Stomach smooth muscle (tissue), 2 donors: Measurements from ENCODE around the gene STARD3.

Source experiments
- H3K27ac ChIP-seq: one replicate; pipeline ENCODE4 v1.7.0; 2013; ENCODE audit warnings: mild to moderate bottlenecking, low read length, inconsistent platforms
- H3K27me3 ChIP-seq, 2 donors: one replicate each; pipeline ENCODE4 v1.7.0; 2013; ENCODE audit warnings: low read length in 2 of 2; ENCODE audit not compliant: insufficient read depth in 2 of 2, control insufficient read depth in 1 of 2
- H3K36me3 ChIP-seq, 2 donors: one replicate each; pipeline ENCODE4 v1.7.0; 2013; ENCODE audit warnings: low read length in 2 of 2; ENCODE audit not compliant: control insufficient read depth in 2 of 2, insufficient read depth in 2 of 2
- H3K4me1 ChIP-seq: one replicate; pipeline ENCODE4 v1.7.0; 2013; ENCODE audit warnings: low read length; ENCODE audit not compliant: control insufficient read depth, insufficient read depth
- H3K4me3 ChIP-seq, 2 donors: one replicate each; pipeline ENCODE4 v1.7.0; 2013; ENCODE audit warnings: low read length in 2 of 2
- H3K9ac ChIP-seq, 2 donors: one replicate each; pipeline ENCODE4 v1.7.0; 2013; ENCODE audit warnings: low read length in 2 of 2, mild to moderate bottlenecking in 1 of 2
- H3K9me3 ChIP-seq, 2 donors: one replicate each; pipeline ENCODE4 v1.7.0; 2013; ENCODE audit warnings: low read length in 2 of 2; ENCODE audit not compliant: control insufficient read depth in 2 of 2
- donor health status: healthy.
- donor health status: Pancreatic carcinoma.

The STARD3 gene

DNA sequence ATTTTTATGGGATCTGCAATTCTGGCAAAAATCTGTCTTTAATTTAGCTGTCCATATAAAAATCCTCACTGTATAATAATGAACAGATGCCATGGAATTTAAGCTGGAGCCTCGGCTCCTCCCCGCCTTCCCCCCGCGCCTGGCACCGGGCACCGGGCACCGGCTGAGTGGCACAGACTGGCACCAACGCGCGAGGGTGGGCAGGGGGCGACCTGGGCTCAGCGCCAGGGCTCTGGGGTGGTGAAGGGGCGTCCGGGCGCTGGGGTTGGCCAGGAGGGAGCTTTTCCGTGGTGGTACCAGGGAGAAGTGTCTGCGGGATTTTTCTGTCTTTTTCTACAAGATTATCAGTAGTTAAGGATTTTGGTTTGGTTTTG, 38.3 kb upstream of the STARD3 start:
- Histone ChIP-seq H3K27ac (no peak overlapping the region), H3K27me3 (peaks cover 78 to 81% of the 10 kb centered on the region in 2 donors), H3K36me3 (no peaks in the 10 kb centered on the region), H3K9ac (no peak overlapping the region), H3K4me3 (no peak overlapping the region), H3K9me3 (peaks cover 0 to 4% of the 10 kb centered on the region in 2 donors), H3K4me1 (peaks cover 11% of the 10 kb centered on the region)

DNA sequence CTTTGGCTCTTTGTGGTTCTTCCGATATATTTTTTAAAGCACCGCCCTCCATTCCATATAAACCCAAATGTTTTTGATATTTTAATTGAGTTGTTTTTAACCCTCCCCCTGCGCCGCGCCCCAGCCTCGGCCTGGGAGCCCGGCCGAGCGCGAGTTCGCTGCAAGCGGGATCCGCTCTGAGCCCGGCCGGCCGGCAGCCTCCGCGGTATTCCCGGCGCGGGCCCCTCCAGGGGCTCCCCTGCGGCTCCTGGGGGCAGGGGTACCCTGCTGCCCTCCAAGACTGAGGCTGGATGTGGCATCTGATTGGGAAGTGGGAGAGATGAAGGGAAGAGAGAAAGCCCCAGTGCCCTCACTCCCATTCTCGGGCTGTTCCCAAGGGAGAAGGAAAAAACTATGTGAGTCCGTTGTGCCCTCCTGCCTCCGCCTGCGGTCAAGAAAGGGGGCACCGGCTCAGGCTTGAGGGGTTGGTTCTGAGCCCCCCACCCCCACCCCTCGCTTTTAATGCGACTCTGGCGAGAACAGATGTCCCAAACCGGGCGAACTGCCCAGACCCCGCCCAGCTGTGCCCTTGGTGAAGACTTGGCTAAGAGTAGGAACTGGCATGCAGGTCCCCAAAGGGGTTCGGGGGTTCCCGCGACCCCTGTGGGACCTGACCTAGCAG, 37.8 kb upstream of the STARD3 start:
- peaks cover 11% of the 10 kb centered on the region for H3K4me1 ChIP-seq
- H3K9me3 ChIP-seq = peaks cover 0 to 4% of the 10 kb centered on the region in 2 donors
- H3K36me3 ChIP-seq = no peaks in the 10 kb centered on the region
- no peak overlapping the region for H3K27ac ChIP-seq
- no peak overlapping the region for H3K4me3 ChIP-seq
- no peak overlapping the region for H3K9ac ChIP-seq
- H3K27me3 ChIP-seq = peaks cover 83 to 86% of the 10 kb centered on the region in 2 donors

DNA sequence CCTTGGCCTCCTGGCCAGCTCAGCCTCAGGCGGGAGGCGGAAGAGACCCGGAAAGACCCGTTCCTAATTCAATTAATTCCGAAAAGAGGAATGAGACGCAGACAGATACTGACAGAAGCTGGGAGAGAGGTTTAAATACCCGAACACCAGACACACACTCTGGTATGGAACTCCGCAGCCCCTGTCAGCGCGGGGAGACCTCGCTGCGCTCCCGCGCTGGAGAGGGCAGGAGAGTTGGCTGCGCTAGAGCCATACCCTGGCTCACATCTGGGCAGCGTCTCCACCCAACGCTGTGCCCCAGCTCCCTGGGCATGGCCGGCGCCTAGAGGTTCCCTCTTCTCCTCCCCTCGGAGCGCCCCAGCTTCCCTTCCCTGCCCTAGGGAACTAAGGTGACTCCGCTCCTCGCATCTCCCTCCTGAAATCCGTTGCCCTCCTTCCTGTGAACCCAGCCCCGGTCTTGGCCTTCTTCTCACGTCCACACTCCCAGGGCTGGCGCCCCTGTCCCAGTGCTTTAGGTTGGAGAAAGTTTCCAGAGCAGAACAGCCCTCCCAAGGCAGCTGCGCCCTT, 37.2 kb upstream of the STARD3 start:
- peaks cover 0 to 4% of the 10 kb centered on the region in 2 donors for H3K9me3 ChIP-seq
- H3K27ac ChIP-seq = no peak overlapping the region
- H3K9ac ChIP-seq = no peak overlapping the region
- no peaks in the 10 kb centered on the region for H3K36me3 ChIP-seq
- peaks cover 81 to 91% of the 10 kb centered on the region in 2 donors for H3K27me3 ChIP-seq
- H3K4me3 ChIP-seq = no peak overlapping the region
- H3K4me1 ChIP-seq = peaks cover 11% of the 10 kb centered on the region

DNA sequence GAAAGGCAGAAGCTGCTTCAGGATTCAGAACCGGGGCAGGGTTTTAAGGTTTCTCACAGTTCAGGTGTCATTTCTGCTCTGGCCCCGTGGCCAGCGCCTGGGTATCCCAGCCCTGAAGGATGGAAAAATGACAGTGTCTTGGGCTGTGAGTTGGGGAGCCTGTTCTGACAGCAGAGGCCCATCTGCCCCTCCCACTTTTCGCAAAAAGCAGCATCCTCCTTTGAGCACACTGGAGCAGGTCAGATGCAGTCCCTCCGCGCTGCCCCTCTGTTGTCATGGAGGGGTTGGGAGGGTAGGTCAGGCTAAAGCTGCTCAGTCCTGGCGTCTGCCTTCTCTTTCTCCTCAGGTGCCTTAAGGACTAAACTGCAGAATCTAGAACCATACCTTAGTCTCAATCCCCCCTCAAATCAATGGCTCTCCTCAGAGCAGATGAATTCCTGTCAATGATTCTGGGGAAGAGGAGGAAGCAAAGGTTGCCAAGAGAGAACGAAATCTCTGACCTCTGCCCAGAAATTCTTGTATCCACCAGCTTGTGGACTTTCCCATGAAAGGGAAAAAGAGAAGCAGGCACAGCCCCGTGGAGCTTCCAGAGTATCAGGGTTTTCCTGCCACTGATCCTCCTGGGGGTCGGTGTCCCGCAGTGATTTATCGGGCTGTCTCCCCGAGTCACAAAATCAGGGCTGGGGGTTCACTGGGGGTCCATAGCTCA, 36.5 kb upstream of the STARD3 start:
- Histone ChIP-seq H3K4me3 (no peak overlapping the region), H3K27ac (no peak overlapping the region), H3K4me1 (peaks cover 17% of the 10 kb centered on the region), H3K36me3 (no peaks in the 10 kb centered on the region), H3K27me3 (peaks cover 80 to 98% of the 10 kb centered on the region in 2 donors), H3K9ac (no peak overlapping the region), H3K9me3 (peaks cover 0 to 4% of the 10 kb centered on the region in 2 donors)

DNA sequence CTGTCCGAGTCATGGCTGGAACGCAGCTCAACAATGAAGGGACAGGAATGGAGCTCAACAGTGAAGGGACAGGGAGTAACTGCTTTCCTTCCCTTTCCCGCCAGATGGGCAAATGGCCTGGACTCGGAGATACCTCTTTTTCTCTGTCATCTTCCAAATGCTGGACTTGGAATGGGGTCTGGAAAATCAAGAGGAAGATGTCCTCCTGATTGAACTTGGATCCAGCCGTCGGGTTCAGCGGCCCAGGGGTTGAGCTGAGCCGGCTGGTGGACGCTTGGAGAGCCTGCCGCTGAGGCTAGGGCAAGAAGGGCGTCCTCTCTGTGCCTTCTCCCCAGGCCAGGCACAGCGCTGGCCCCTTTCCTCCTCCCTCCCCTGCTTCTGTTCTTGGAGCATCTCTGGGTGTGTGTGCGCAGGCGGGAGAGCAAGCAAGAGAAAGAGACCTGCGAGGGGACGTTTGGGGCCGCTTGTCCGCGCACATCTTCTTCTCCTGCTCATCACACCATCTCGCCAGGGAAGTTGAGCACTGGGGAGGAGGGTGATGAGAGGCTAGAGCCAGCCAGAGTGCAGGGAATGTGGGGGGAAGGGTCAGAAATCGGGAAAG, 35.8 kb upstream of the STARD3 start:
- peaks cover 24% of the 10 kb centered on the region for H3K4me1 ChIP-seq
- no peak overlapping the region for H3K4me3 ChIP-seq
- H3K9me3 ChIP-seq = peaks cover 0 to 4% of the 10 kb centered on the region in 2 donors
- peaks cover 77 to 99% of the 10 kb centered on the region in 2 donors for H3K27me3 ChIP-seq
- no peak overlapping the region for H3K9ac ChIP-seq
- H3K27ac ChIP-seq = no peak overlapping the region
- H3K36me3 ChIP-seq = no peaks in the 10 kb centered on the region

DNA sequence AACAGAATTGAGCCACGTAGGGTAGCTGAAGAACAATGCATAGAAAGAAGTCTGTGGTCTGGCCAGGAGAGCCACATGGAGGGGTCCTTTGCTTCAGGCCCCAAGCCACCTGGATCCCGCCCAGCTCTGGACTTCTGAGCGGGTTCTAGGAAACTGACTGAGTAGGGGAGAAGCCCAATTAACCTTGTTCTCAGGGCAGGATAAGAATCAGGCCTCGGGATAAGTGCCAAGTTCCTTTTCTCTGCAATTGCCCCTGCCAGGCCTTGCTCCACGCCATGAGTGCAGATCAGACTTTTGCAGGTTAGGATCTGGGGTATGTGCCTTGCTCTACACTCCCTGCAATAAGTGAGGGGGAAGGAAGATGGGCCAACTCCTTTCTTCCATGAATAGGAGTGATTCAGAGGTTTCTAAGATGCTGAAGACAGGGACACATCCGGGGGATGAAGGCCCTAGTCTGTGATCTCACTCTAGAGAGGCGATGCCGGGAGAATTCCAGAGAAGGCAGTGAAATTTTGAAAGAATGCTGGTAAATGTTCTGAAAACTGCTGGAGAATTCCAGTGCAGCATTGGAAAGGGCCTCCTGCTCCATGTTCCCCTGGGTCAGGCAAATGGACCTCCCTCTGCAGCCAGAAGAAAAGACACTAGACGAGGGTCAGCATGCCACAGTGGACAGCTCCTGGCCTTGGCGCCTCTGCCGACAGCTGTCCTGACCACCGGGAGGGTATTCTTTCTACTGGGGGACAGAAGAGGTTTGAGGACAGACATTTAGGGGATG, 35.0 kb upstream of the STARD3 start:
- Histone ChIP-seq H3K4me1 (peaks cover 32% of the 10 kb centered on the region), H3K9ac (no peak overlapping the region), H3K9me3 (peaks cover 0 to 4% of the 10 kb centered on the region in 2 donors), H3K36me3 (no peaks in the 10 kb centered on the region), H3K27ac (no peak overlapping the region), H3K4me3 (no peak overlapping the region), H3K27me3 (peaks cover 73 to 99% of the 10 kb centered on the region in 2 donors)

DNA sequence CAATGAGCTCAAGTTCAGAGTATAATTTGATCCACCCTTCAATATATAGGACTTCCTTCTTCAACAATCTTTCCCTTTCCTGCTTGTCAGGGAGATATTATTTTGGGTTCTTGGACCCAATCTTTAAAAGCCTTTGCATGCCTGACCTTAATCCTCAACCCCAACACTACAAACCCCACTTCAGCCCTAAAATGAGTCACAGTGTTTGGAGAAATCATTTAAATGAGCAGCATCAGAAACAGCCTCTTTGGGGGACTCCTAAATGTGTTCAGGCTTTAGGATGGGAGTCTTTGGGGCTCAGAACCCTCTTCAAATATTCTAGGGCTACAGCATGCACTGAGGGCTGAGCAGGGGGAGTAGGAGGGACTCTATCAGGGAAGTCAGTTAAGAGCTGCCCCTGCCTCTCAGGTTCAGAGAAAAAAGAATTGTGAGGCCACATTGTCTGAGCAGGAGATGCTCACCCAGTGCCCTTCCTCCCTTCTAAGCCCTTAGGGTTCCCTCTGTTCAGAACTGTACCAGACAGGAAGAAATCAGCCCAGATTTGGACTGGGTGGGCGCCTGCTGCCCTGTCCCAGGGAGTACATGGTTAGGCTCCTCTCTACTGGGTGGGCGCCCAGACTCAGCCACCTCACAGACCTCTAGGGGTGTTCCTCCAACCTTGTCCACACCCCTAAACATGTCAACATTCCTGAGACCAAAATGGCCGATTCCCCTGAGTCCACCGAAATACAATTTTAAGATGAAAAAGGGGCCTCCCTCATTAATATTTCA, 34.2 kb upstream of the STARD3 start:
- Histone ChIP-seq H3K9ac (no peak overlapping the region), H3K27me3 (peaks cover 72 to 99% of the 10 kb centered on the region in 2 donors), H3K9me3 (peaks cover 0 to 4% of the 10 kb centered on the region in 2 donors), H3K4me1 (peaks cover 33% of the 10 kb centered on the region), H3K36me3 (no peaks in the 10 kb centered on the region), H3K4me3 (no peak overlapping the region), H3K27ac (no peak overlapping the region)

DNA sequence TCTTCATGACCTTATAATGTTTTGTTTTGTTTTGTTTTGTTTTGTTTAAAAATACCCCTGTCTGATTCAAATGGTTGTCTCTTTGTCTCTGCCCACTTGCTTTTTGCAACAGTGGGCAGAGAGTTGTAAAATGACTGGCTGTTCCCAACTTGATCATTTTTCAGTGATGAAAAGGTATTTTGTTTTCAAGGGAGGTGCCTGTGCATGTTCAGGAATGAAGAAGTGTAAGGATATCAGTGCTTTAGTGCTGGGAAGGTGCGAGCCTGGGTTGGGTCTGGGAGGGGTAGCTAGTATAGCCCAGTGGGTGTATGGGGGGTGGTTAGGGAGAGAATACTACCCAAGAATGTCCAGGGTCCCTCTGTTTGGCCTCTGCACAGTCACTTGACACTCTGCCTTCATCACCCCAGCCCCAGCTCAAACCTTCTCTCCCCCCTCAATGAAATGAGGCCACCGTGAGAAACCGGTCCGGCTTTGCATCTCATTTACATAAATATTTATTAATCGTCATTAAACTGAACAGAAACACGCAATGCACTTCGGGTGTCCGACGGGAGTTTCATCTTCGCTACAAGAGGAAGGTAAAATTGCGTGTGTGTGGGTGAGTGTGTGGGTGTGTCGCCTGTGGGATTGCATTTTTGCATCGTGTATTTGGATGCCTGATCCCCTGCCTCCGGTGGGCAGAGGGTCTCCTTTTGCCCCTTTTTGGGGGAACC, 33.5 kb upstream of the STARD3 start:
- Histone ChIP-seq H3K27me3 (peaks cover 70 to 97% of the 10 kb centered on the region in 2 donors), H3K36me3 (no peaks in the 10 kb centered on the region), H3K4me1 (peaks cover 30% of the 10 kb centered on the region), H3K9ac (no peak overlapping the region), H3K4me3 (no peak overlapping the region), H3K9me3 (peaks cover 0 to 4% of the 10 kb centered on the region in 2 donors), H3K27ac (no peak overlapping the region)

DNA sequence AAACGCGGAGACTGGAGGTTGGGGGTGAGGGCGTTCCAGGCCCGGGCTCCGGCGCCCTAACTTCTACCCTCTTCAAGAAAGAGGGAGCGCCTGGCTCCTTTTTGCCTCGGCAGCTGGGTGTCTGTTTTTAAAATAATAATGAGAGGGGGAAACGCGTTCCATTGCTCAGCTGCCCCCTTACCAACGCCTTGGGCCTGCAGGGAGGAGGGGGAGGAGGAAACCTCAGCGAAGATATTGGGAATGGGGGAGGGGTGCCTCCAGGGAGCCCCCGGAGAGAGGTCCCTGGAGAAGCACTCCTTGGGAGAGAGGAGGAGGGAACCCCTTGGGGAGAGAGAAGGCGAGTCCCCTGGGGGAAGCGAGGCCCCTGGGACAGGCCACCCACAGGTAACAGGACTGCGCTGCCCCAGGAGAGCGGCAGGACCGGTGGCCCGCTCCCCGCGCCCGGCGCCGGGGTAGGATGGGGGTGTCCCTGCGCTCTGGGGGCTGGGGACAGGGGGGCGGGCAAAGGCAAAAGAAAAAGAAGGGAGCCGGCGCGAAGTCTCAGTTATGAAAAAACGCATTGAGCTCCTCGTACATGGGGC, 31.9 kb upstream of the STARD3 start:
- H3K27me3 ChIP-seq = peaks cover 69 to 93% of the 10 kb centered on the region in 2 donors
- H3K9ac ChIP-seq = no peak overlapping the region
- H3K27ac ChIP-seq = no peak overlapping the region
- no peaks in the 10 kb centered on the region for H3K9me3 ChIP-seq
- no peaks in the 10 kb centered on the region for H3K36me3 ChIP-seq
- no peak overlapping the region for H3K4me3 ChIP-seq
- H3K4me1 ChIP-seq = peaks cover 24% of the 10 kb centered on the region
